HCT116 (cell line): ENCODE data around the gene ZSCAN9. TPM values are rescaled to one million over a fixed set of nuclear protein-coding genes. Genes with fewer than 3 reads are reported as not detected.

Experiments used
- ATAC-seq: fragments of 200-7000 bp; cut with Tn5 transposase; 2 replicates; pipeline ENCODE4 v1.9.1; 2020; ENCODE audit warnings: mild to moderate bottlenecking, moderate library complexity
- BruUV-seq: library from RNA; stranded (reverse); fragments of 400-500 nt; replicated peaks from 2 replicates; lab custom pipeline; 2021; lab: Mats Ljungman, UMichigan
- CTCF ChIA-PET: fragments of 300-600 bp; sonication (Branson Sonifier 250); formaldehyde crosslinking; loops from one replicate; lab custom pipeline; 2021; ENCODE audit warnings: antibody characterized with exemption; lab: Charles Lee
- POLR2A ChIA-PET: fragments of 300-600, 350-600 bp; sonication (Branson Sonifier 250); formaldehyde crosslinking; loops from one replicate; lab custom pipeline; 2021; ENCODE audit warnings: antibody characterized with exemption; lab: Charles Lee
- RAD21 ChIA-PET, 2 experiments: fragments of 300-600 bp; sonication (Branson Sonifier 250); formaldehyde crosslinking; loops; one replicate each; lab custom pipeline; 2023; ENCODE audit warnings: low total read pairs in 2 of 2; ENCODE audit not compliant: uncharacterized antibody in 2 of 2, unreplicated experiment in 2 of 2, low non-redundant PET in 1 of 2; lab: Charles Lee
- DNase-seq: peaks from one replicate; pipeline ENCODE4 v3.0.0-alpha.2; 2010; ENCODE audit warnings: low read depth, low spot score
- H2AFZ ChIP-seq: fragments of 200-600 bp; shearing (Covaris generic), sonication (generic); 2 replicates; pipeline ENCODE4 v1.6.1; 2017; ENCODE audit warnings: low read depth, mixed run types, mixed read lengths, antibody characterized with exemption, low read length; ENCODE audit not compliant: poor library complexity, severe bottlenecking
- H3K27ac ChIP-seq: 2 replicates; pipeline ENCODE4 v1.5.1; 2012; ENCODE audit warnings: low read depth, low read length
- H3K27me3 ChIP-seq: fragments of 200-600 bp; sonication (generic); 2 replicates; pipeline ENCODE4 v1.6.1; 2016; ENCODE audit warnings: mixed run types, low read length, mixed read lengths; ENCODE audit not compliant: insufficient read depth
- H3K36me3 ChIP-seq, 2 experiments: fragments of 200-500 bp in 1 of 2; fragments of 200-600 bp in 1 of 2; sonication (Bioruptor generic) in 1 of 2; sonication (generic) in 1 of 2; 2 replicates each; pipeline versions ENCODE4 v1.5.1 to v1.6.1; 2014 to 2016; ENCODE audit warnings: low read length in 2 of 2, inconsistent platforms in 1 of 2, mixed read lengths in 1 of 2, mixed run types in 1 of 2; ENCODE audit not compliant: insufficient read depth in 2 of 2, control insufficient read depth in 1 of 2
- H3K4me1 ChIP-seq, 2 experiments: fragments of 200-600 bp in 1 of 2; sonication (generic) in 1 of 2; 2 replicates each; pipeline versions ENCODE4 v1.5.1 to v1.6.1; 2012 to 2017; ENCODE audit warnings: low read length in 2 of 2, inconsistent platforms in 1 of 2, mild to moderate bottlenecking in 1 of 2, mixed read lengths in 1 of 2, mixed run types in 1 of 2, moderate library complexity in 1 of 2; ENCODE audit not compliant: insufficient read depth in 2 of 2, control insufficient read depth in 1 of 2
- H3K4me2 ChIP-seq: fragments of 200-600 bp; sonication (generic); 2 replicates; pipeline ENCODE4 v1.6.1; 2017; ENCODE audit warnings: mixed run types, low read length, mixed read lengths
- H3K4me3 ChIP-seq, 2 experiments: fragments of 200-600 bp in 1 of 2; sonication (generic) in 1 of 2; replicated peaks in 1 of 2; 2 replicates each; pipeline ENCODE4 v1.5.1; 2011 to 2016; ENCODE audit warnings: low read length in 2 of 2, control low read depth in 1 of 2, low read depth in 1 of 2, mild to moderate bottlenecking in 1 of 2, mixed read lengths in 1 of 2, mixed run types in 1 of 2
- H3K79me2 ChIP-seq: fragments of 200-600 bp; sonication (generic); 2 replicates; pipeline ENCODE4 v1.6.1; 2017; ENCODE audit warnings: mild to moderate bottlenecking, mixed run types, low read length, moderate library complexity, mixed read lengths; ENCODE audit not compliant: insufficient read depth
- H3K9ac ChIP-seq: fragments of 200-600 bp; sonication (generic); 2 replicates; pipeline ENCODE4 v1.6.1; 2016; ENCODE audit warnings: low read length, mixed read lengths
- H3K9me2 ChIP-seq: fragments of 200-600 bp; sonication (generic), shearing (Covaris generic); 2 replicates; pipeline ENCODE4 v1.6.1; 2017; ENCODE audit warnings: mixed run types, mild to moderate bottlenecking, moderate library complexity; ENCODE audit not compliant: insufficient read depth
- H3K9me3 ChIP-seq, 2 experiments: fragments of 200-500 bp in 1 of 2; fragments of 200-600 bp in 1 of 2; sonication (Bioruptor generic) in 1 of 2; sonication (generic) in 1 of 2; 2 replicates each; pipeline ENCODE4 v1.6.1; 2014 to 2017; ENCODE audit warnings: low read length in 2 of 2, mixed read lengths in 2 of 2, inconsistent platforms in 1 of 2, low read depth in 1 of 2, mild to moderate bottlenecking in 1 of 2, mixed run types in 1 of 2, moderate library complexity in 1 of 2; ENCODE audit not compliant: control insufficient read depth in 1 of 2, insufficient read depth in 1 of 2
- H4K20me1 ChIP-seq: fragments of 200-600 bp; sonication (generic), shearing (Covaris generic); 2 replicates; pipeline ENCODE4 v1.6.1; 2017; ENCODE audit warnings: mixed run types, mild to moderate bottlenecking, moderate library complexity; ENCODE audit not compliant: insufficient read depth
- CBX3 ChIP-seq: IDR thresholded peaks from 2 replicates; pipeline ENCODE4 v1.6.1; 2012; ENCODE audit warnings: low read depth
- CEBPB ChIP-seq: IDR thresholded peaks from 2 replicates; pipeline ENCODE4 v1.6.1; 2012; ENCODE audit warnings: low read depth
- CTCF ChIP-seq, 3 experiments: fragments of 200-600 bp in 1 of 3; sonication (generic) in 1 of 3; IDR thresholded peaks in 2 of 3; conservative IDR thresholded peaks in 1 of 3; 2 replicates each; pipeline ENCODE4 v1.5.1; 2012 to 2017; ENCODE audit warnings: low read depth in 2 of 3, low read length in 2 of 3, antibody characterized with exemption in 1 of 3, borderline replicate concordance in 1 of 3, control low read depth in 1 of 3, mild to moderate bottlenecking in 1 of 3, mixed read lengths in 1 of 3, mixed run types in 1 of 3, moderate library complexity in 1 of 3; ENCODE audit not compliant: insufficient read depth in 1 of 3
- EZH2phosphoT487 ChIP-seq: fragments of 200-600 bp; IDR thresholded peaks from 2 replicates; pipeline ENCODE4 v1.6.1; 2018; ENCODE audit warnings: antibody characterized with exemption, borderline replicate concordance
- FOSL1 ChIP-seq: IDR thresholded peaks from 2 replicates; pipeline ENCODE4 v1.6.1; 2012; ENCODE audit warnings: low read depth
- MAX ChIP-seq: IDR thresholded peaks from 2 replicates; pipeline ENCODE4 v1.6.1; 2012
- POLR2AphosphoS5 ChIP-seq: IDR thresholded peaks from 2 replicates; pipeline ENCODE4 v1.6.1; 2011; ENCODE audit warnings: mild to moderate bottlenecking, low read depth, low read length, moderate library complexity
- SIN3A ChIP-seq: IDR thresholded peaks from 2 replicates; pipeline ENCODE4 v1.6.1; 2012; ENCODE audit warnings: low read depth
- TCF7L2 ChIP-seq: IDR thresholded peaks from 2 replicates; pipeline ENCODE4 v1.7.0; 2011; ENCODE audit warnings: borderline replicate concordance, inconsistent platforms; ENCODE audit not compliant: insufficient read depth, insufficient read length; ENCODE audit errors: extremely low read depth
- intact Hi-C: fragments of 100-400 bp; cut with micrococcal nuclease; formaldehyde crosslinking; loops from 2 replicates; pipeline ENCODE4 v1.10.0; 2022
- total RNA-seq: library from RNA; stranded (reverse); gene quantifications from one replicate; pipeline ENCODE4 v1.2.1, GENCODE V29; 2021; ENCODE audit not compliant: unreplicated experiment

ZSCAN9 gene
- total RNA-seq, 1 experiment from 2014 or later: 10.8 TPM

GRCh38 chr6:28263922-28264321, 38.8 kb downstream of the ZSCAN9 start:
- Histone ChIP-seq H3K36me3 (no peaks in the 10 kb centered on the region), H3K4me3 (no peak overlapping the region), H3K4me2 (no peak overlapping the region), H3K4me1 (peaks cover 6 to 25% of the 10 kb centered on the region in 2 experiments; a peak in 3 of 4 replicates), H3K9me2 (no peaks in the 10 kb centered on the region), H3K9ac (no peak overlapping the region), H3K9me3 (no peaks in the 10 kb centered on the region), H3K27ac (no peak overlapping the region), H3K27me3 (no peaks in the 10 kb centered on the region), H3K79me2 (peaks cover 14% of the 10 kb centered on the region), H4K20me1 (no peaks in the 10 kb centered on the region), H2AFZ (no peak overlapping the region)
- TF ChIP-seq CEBPB: no peak
- no peak for ATAC-seq
- ChIA-PET CTCF (interaction anchor here (1.9 kb wide), 1 partner anchor 92 kb away, joined by 5 read pairs; no protein-coding TSS in a partner anchor), RAD21 (no interaction called here), POLR2A (interaction anchor here (2.0 kb wide), 1 partner anchor 11 kb away, joined by 11 read pairs; the partner anchor contains the start of gene ZKSCAN4)
- intact Hi-C loops: no loop called here
- DNase-seq: no peak
- no TSS peak for BruUV-seq

GRCh38 chr6:28264834-28265401, 39.8 kb downstream of the ZSCAN9 start:
- BruUV-seq: no TSS peak
- ATAC-seq: no peak
- Histone ChIP-seq H3K36me3 (no peaks in the 10 kb centered on the region), H4K20me1 (no peaks in the 10 kb centered on the region), H3K27me3 (no peaks in the 10 kb centered on the region), H3K4me2 (no peak overlapping the region)
- POLR2A ChIA-PET: interaction anchor here (2.0 kb wide), 1 partner anchor 12 kb away, joined by 11 read pairs; the partner anchor contains the start of gene ZKSCAN4
- TF ChIP-seq CBX3 (no peak), TCF7L2 (no peak), FOSL1 (no peak), CTCF (IDR thresholded peaks at IDR 0.05 in 2 of 3, conservative IDR thresholded peaks at IDR 0.05 in 1 of 3; ENCODE audit: borderline replicate concordance in 1 of 3, insufficient read depth in 1 of 3, low read depth in 2 of 3, low read length in 2 of 3) (no peak), CEBPB (no peak), EZH2phosphoT487 (no peak), SIN3A (no peak), POLR2AphosphoS5 (no peak), MAX (no peak)
- TF ChIP-seq, all 23 proteins: peak for 0
- H2AFZ ChIP-seq: no peak overlapping the region
- intact Hi-C loops: loop anchor here (5.0 kb wide), 1 partner anchor 72 kb away; the partner anchor contains the start of gene ZSCAN31
- ChIA-PET RAD21 (no interaction called here), CTCF (interaction anchor here (1.9 kb wide), 1 partner anchor 91 kb away, joined by 5 read pairs; no protein-coding TSS in a partner anchor)
- peaks cover 14% of the 10 kb centered on the region for H3K79me2 ChIP-seq
- no peak overlapping the region for H3K9ac ChIP-seq
- H3K4me1 ChIP-seq: peaks cover 11 to 35% of the 10 kb centered on the region in 2 experiments
- H3K9me3 ChIP-seq: no peaks in the 10 kb centered on the region
- DNase-seq: no peak
- no peak overlapping the region for H3K4me3 ChIP-seq
- no peak overlapping the region for H3K27ac ChIP-seq
- H3K9me2 ChIP-seq: no peaks in the 10 kb centered on the region
